CD4-positive, alpha-beta T cell treated with Interferon alpha-2 for 1 hour (primary cell): ENCODE data around the gene PRKCE.

Experiments used
- DNase-seq, 2 donors: peaks; one replicate each; pipeline ENCODE4 v3.0.0-alpha.2; 2020 to 2022

PRKCE gene

GRCh38 chr2:45786030-45786835, 134.8 kb downstream of the PRKCE start:
- DNase-seq = no peak

- DNase-seq = no peak
These were observed 135.4 kb downstream of the PRKCE start for GRCh38 chr2:45786836-45787357.

GRCh38 chr2:45788401-45788800, 136.9 kb downstream of the PRKCE start:
- DNase-seq = no peak

GRCh38 chr2:45789317-45789716, 137.8 kb downstream of the PRKCE start:
- DNase-seq = no peak

GRCh38 chr2:45789961-45790723, 138.7 kb downstream of the PRKCE start:
- DNase-seq = no peak

GRCh38 chr2:45793305-45793962, 142.0 kb downstream of the PRKCE start:
- DNase-seq = no peak

GRCh38 chr2:45794134-45794617, 142.7 kb downstream of the PRKCE start:
- DNase-seq = no peak

GRCh38 chr2:45796500-45796899, 145.0 kb downstream of the PRKCE start:
- DNase-seq = no peak

- DNase-seq = no peak
These were observed 146.2 kb downstream of the PRKCE start for GRCh38 chr2:45797451-45798230.

GRCh38 chr2:45799679-45800381, 148.4 kb downstream of the PRKCE start:
- DNase-seq = no peak

- no peak for DNase-seq
These were observed 151.1 kb downstream of the PRKCE start for GRCh38 chr2:45802499-45803138.

GRCh38 chr2:45804987-45805755, 153.7 kb downstream of the PRKCE start:
- no peak for DNase-seq

- no peak for DNase-seq
These were observed 155.3 kb downstream of the PRKCE start for GRCh38 chr2:45806563-45807358.

- no peak for DNase-seq
These were observed 156.9 kb downstream of the PRKCE start for GRCh38 chr2:45808294-45808800.

GRCh38 chr2:45809205-45809604, 157.7 kb downstream of the PRKCE start:
- DNase-seq = no peak

- DNase-seq = no peak
These were observed 160.6 kb downstream of the PRKCE start for GRCh38 chr2:45812011-45812500.

- DNase-seq = no peak
These were observed 161.8 kb downstream of the PRKCE start for GRCh38 chr2:45813003-45813941.

- no peak for DNase-seq
These were observed 163.0 kb downstream of the PRKCE start for GRCh38 chr2:45814488-45814887.
